Measurements from ENCODE around the gene MRPL39. TPM values are rescaled to one million over a fixed set of nuclear protein-coding genes. Genes with fewer than 3 reads are reported as not detected.

The MRPL39 gene
- polyA plus RNA-seq, 3 donors, result 5.1 to 22.3 (median 15.5) TPM

DNA sequence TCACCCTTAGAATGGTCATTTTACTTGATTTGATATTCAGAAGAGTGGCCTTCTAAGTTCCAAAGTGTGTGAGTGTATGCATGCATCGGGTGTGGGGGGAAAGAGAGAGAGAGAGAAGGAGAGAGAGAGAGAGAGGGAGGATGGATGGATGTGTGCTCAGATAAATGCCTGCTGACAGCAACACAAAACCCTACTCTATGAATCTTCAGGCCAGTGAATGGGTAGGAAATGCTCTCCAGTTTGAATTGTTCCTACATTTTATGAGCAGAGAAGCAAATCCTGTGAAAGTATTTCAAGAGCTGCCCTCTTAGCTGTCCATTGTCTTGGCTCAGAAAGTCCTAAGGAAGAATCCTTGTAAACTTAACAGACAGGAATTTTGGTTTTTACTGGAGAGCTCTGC, 39.2 kb upstream of the MRPL39 start:
- intact Hi-C loops (cut with micrococcal nuclease), result loop anchor here in 1 of 2 donors (5.0 kb wide), 1 partner anchor 84 kb away; no protein-coding TSS in a partner anchor
- H4K20me1 ChIP-seq (ENCODE audit: insufficient read depth, low read length), result no peaks in the 10 kb centered on the region
- no peak for TF ChIP-seq CTCF (IDR thresholded peaks at IDR 0.05)
- no peaks in the 10 kb centered on the region for H3K27me3 ChIP-seq (ENCODE audit: control insufficient read depth in 2 of 2, insufficient read depth in 2 of 2, low read length in 2 of 2)
- H3K4me2 ChIP-seq (replicated peaks; ENCODE audit: extremely low read depth, low read length, poor library complexity, severe bottlenecking), result no peak overlapping the region
- Mint-ChIP-seq H3K4me1 (peaks cover 29% of the 10 kb centered on the region), H3K4me3 (no peak overlapping the region), H3K27me3 (ENCODE audit: low read depth in 3 of 3) (peaks cover 0 to 5% (median 3%) of the 10 kb centered on the region in 3 donors), H3K36me3 (no peaks in the 10 kb centered on the region), H3K9me3 (peaks cover 0 to 8% (median 4%) of the 10 kb centered on the region in 7 donors), H3K27ac (no peak overlapping the region)
- no peak overlapping the region for H2AFZ ChIP-seq (ENCODE audit: insufficient read depth, low read depth, low read length, poor library complexity, severe bottlenecking)
- DNase-seq, result no peak
- no peaks in the 10 kb centered on the region for H3K36me3 ChIP-seq (replicated peaks in 1 of 2; ENCODE audit: control insufficient read depth in 1 of 2, insufficient read depth in 2 of 2, low read length in 2 of 2)
- H3K27ac ChIP-seq (ENCODE audit: low read depth in 1 of 2, low read length in 2 of 2), result no peak overlapping the region
- H3K4me1 ChIP-seq (ENCODE audit: control insufficient read depth in 1 of 2, insufficient read depth in 2 of 2, low read length in 2 of 2), result peaks cover 20 to 22% of the 10 kb centered on the region in 2 donors
- H3K9me3 ChIP-seq (replicated peaks in 1 of 2; ENCODE audit: control insufficient read depth in 1 of 2, insufficient read depth in 1 of 2, low read length in 2 of 2), result peaks cover 0 to 7% of the 10 kb centered on the region in 2 donors
- H3K9ac ChIP-seq (ENCODE audit: insufficient read depth, low read length, poor library complexity, severe bottlenecking), result no peak overlapping the region
- no peaks in the 10 kb centered on the region for H3K79me2 ChIP-seq (ENCODE audit: insufficient read depth, low read length)
- no CpG with 5 or more reads among the region's 1 CpG for WGBS (ENCODE audit: insufficient coverage)
- no peak overlapping the region for H3K4me3 ChIP-seq (replicated peaks in 1 of 3; ENCODE audit: low read depth in 2 of 3, low read length in 3 of 3)

DNA sequence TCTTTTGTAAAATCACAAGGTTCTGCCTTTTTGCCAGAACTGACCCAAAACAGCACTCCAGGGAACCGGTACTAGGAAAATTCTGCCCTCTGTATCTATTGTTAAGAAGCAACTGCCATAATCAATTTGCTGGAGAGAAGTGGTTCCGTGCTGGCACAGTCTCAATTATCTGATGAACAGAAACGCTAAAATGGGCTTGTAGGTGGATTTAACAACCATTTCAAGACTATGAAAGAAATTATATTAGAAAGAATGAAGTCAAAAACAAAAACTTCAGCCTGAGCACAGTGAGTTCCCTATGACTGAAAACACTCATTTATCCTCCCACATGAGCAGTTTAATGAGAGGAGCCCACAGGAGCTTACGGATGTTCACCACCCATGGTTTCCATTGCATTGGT, 36.2 kb upstream of the MRPL39 start:
- Histone ChIP-seq H3K9me3 (replicated peaks in 1 of 2; ENCODE audit: control insufficient read depth in 1 of 2, insufficient read depth in 1 of 2, low read length in 2 of 2) (no peaks in the 10 kb centered on the region), H3K79me2 (ENCODE audit: insufficient read depth, low read length) (no peaks in the 10 kb centered on the region), H3K36me3 (replicated peaks in 1 of 2; ENCODE audit: control insufficient read depth in 1 of 2, insufficient read depth in 2 of 2, low read length in 2 of 2) (no peaks in the 10 kb centered on the region), H3K27ac (ENCODE audit: low read depth in 1 of 2, low read length in 2 of 2) (no peak overlapping the region), H4K20me1 (ENCODE audit: insufficient read depth, low read length) (no peaks in the 10 kb centered on the region), H3K9ac (ENCODE audit: insufficient read depth, low read length, poor library complexity, severe bottlenecking) (no peak overlapping the region), H3K27me3 (ENCODE audit: control insufficient read depth in 2 of 2, insufficient read depth in 2 of 2, low read length in 2 of 2) (peaks cover 11 to 18% of the 10 kb centered on the region in 2 donors), H3K4me3 (replicated peaks in 1 of 3; ENCODE audit: low read depth in 2 of 3, low read length in 3 of 3) (no peak overlapping the region), H2AFZ (ENCODE audit: insufficient read depth, low read depth, low read length, poor library complexity, severe bottlenecking) (no peak overlapping the region), H3K4me2 (replicated peaks; ENCODE audit: extremely low read depth, low read length, poor library complexity, severe bottlenecking) (no peak overlapping the region), H3K4me1 (ENCODE audit: control insufficient read depth in 1 of 2, insufficient read depth in 2 of 2, low read length in 2 of 2) (peaks cover 37 to 42% of the 10 kb centered on the region in 2 donors)
- H3K27me3 Mint-ChIP-seq (ENCODE audit: low read depth in 3 of 3), result peaks cover 25 to 30% (median 26%) of the 10 kb centered on the region in 3 donors
- WGBS (ENCODE audit: insufficient coverage), result no CpG with 5 or more reads among the region's 4 CpGs
- TF ChIP-seq CTCF (IDR thresholded peaks at IDR 0.05), result no peak
- peaks cover 0 to 5% (median 0%) of the 10 kb centered on the region in 7 donors for H3K9me3 Mint-ChIP-seq
- peaks cover 3 to 4% of the 10 kb centered on the region in 2 donors for H3K36me3 Mint-ChIP-seq
- H3K4me1 Mint-ChIP-seq, result peaks cover 38% of the 10 kb centered on the region
- DNase-seq, result no peak
- peak overlapping the region in 1 of 7 donors; percentile 33 for H3K27ac Mint-ChIP-seq
- intact Hi-C loops (cut with micrococcal nuclease), result no loop called here
- H3K4me3 Mint-ChIP-seq, result no peak overlapping the region
